H9 (cell line): Measurements from ENCODE around the gene NCLN. TPM values are rescaled to one million over a fixed set of nuclear protein-coding genes. Genes with fewer than 3 reads are reported as not detected.

Experiments used
- DNase-seq: peaks from one replicate; pipeline ENCODE4 v3.0.0-alpha.2; 2017
- H2AFZ ChIP-seq: one replicate; pipeline ENCODE4 v1.6.1; 2013; ENCODE audit warnings: mild to moderate bottlenecking, low read length, control low read depth, moderate library complexity
- H2AK5ac ChIP-seq: 2 replicates; pipeline ENCODE4 v1.6.1; 2013; ENCODE audit warnings: low read length, control low read depth, mixed read lengths; ENCODE audit not compliant: insufficient read length
- H2BK120ac ChIP-seq: one replicate; pipeline ENCODE4 v1.6.1; 2013; ENCODE audit warnings: low read depth, mild to moderate bottlenecking, low read length, control low read depth, inconsistent platforms; ENCODE audit not compliant: poor library complexity, severe bottlenecking
- H2BK12ac ChIP-seq: 2 replicates; pipeline ENCODE4 v1.6.1; 2013; ENCODE audit warnings: low read length, control low read depth, mixed read lengths, low read depth; ENCODE audit not compliant: insufficient read length
- H2BK15ac ChIP-seq: 2 replicates; pipeline ENCODE4 v1.6.1; 2013; ENCODE audit warnings: low read depth, low read length, control low read depth
- H2BK20ac ChIP-seq: one replicate; pipeline ENCODE4 v1.6.1; 2013; ENCODE audit warnings: low read depth, mild to moderate bottlenecking, low read length, control low read depth, inconsistent platforms; ENCODE audit not compliant: poor library complexity, severe bottlenecking
- H2BK5ac ChIP-seq: 2 replicates; pipeline ENCODE4 v1.6.1; 2013; ENCODE audit warnings: low read length, control low read depth, mixed read lengths; ENCODE audit not compliant: insufficient read length
- H3K14ac ChIP-seq: 2 replicates; pipeline ENCODE4 v1.6.1; 2013; ENCODE audit warnings: low read length, control low read depth; ENCODE audit not compliant: insufficient read depth
- H3K18ac ChIP-seq: 2 replicates; pipeline ENCODE4 v1.6.1; 2013; ENCODE audit warnings: low read depth, mild to moderate bottlenecking, mixed read lengths, low read length, control low read depth; ENCODE audit not compliant: insufficient read length
- H3K23ac ChIP-seq: 2 replicates; pipeline ENCODE4 v1.6.1; 2013; ENCODE audit warnings: low read length, control low read depth, mixed read lengths, low read depth; ENCODE audit not compliant: insufficient read length
- H3K23me2 ChIP-seq: 2 replicates; pipeline ENCODE4 v1.6.1; 2013; ENCODE audit warnings: low read depth, mild to moderate bottlenecking, mixed read lengths, low read length, control low read depth; ENCODE audit not compliant: insufficient read length, poor library complexity, severe bottlenecking
- H3K27ac ChIP-seq: 2 replicates; pipeline ENCODE4 v1.5.1; 2013; ENCODE audit warnings: low read length, control low read depth, mixed read lengths, low read depth; ENCODE audit not compliant: insufficient read length
- H3K27me3 ChIP-seq: 2 replicates; pipeline ENCODE4 v1.6.1; 2013; ENCODE audit warnings: low read length, control low read depth, inconsistent platforms; ENCODE audit not compliant: insufficient read depth
- H3K4ac ChIP-seq: 2 replicates; pipeline ENCODE4 v1.6.1; 2013; ENCODE audit warnings: low read depth, mild to moderate bottlenecking, control low read depth, inconsistent platforms, low read length, moderate library complexity
- H3K4me1 ChIP-seq: 2 replicates; pipeline ENCODE4 v1.6.1; 2013; ENCODE audit warnings: low read length, control low read depth, inconsistent platforms; ENCODE audit not compliant: insufficient read depth
- H3K4me2 ChIP-seq: 2 replicates; pipeline ENCODE4 v1.6.1; 2013; ENCODE audit warnings: low read length, control low read depth, mixed read lengths; ENCODE audit not compliant: insufficient read length, insufficient read depth
- H3K56ac ChIP-seq: 2 replicates; pipeline ENCODE4 v1.6.1; 2013; ENCODE audit warnings: low read depth, mild to moderate bottlenecking, mixed read lengths, low read length, control low read depth; ENCODE audit not compliant: insufficient read length
- H3K79me1 ChIP-seq: 2 replicates; pipeline ENCODE4 v1.6.1; 2013; ENCODE audit warnings: low read depth, mild to moderate bottlenecking, moderate library complexity, low read length, control low read depth, inconsistent platforms; ENCODE audit not compliant: insufficient read depth, poor library complexity, severe bottlenecking
- H3K79me2 ChIP-seq: 2 replicates; pipeline ENCODE4 v1.6.1; 2013; ENCODE audit warnings: low read length, control low read depth, inconsistent platforms; ENCODE audit not compliant: insufficient read depth
- H3K9ac ChIP-seq: 2 replicates; pipeline ENCODE4 v1.6.1; 2013; ENCODE audit warnings: low read length, control low read depth, mixed read lengths; ENCODE audit not compliant: insufficient read length; ENCODE audit errors: extremely low read depth
- H3K9me3 ChIP-seq: one replicate; pipeline ENCODE4 v1.6.1; 2013; ENCODE audit warnings: low read depth, low read length, inconsistent platforms; ENCODE audit not compliant: control insufficient read depth
- H3T11ph ChIP-seq: one replicate; pipeline ENCODE4 v1.6.1; 2013; ENCODE audit warnings: mild to moderate bottlenecking, low read length, control low read depth, inconsistent platforms
- H4K20me1 ChIP-seq: one replicate; pipeline ENCODE4 v1.6.1; 2013; ENCODE audit not compliant: control insufficient read depth, insufficient read length, insufficient read depth
- H4K5ac ChIP-seq: 2 replicates; pipeline ENCODE4 v1.6.1; 2013; ENCODE audit warnings: low read depth, mild to moderate bottlenecking, mixed read lengths, low read length, control low read depth; ENCODE audit not compliant: insufficient read length
- H4K8ac ChIP-seq: replicated peaks from 2 replicates; pipeline ENCODE4 v1.6.1; 2013; ENCODE audit warnings: low read length, control low read depth, mixed read lengths, low read depth; ENCODE audit not compliant: insufficient read length
- H4K91ac ChIP-seq: 2 replicates; pipeline ENCODE4 v1.6.1; 2013; ENCODE audit warnings: low read depth, mild to moderate bottlenecking, moderate library complexity, mixed read lengths, low read length, control low read depth; ENCODE audit not compliant: insufficient read length
- H3K27ac Mint-ChIP-seq, 3 experiments: 2 replicates in 2 of 3; 3 replicates in 1 of 3; pipeline ENCODE4 v1.8.0; 2020 to 2021; ENCODE audit warnings: mixed read lengths in 3 of 3, mild to moderate bottlenecking in 1 of 3, moderate library complexity in 1 of 3
- H3K27me3 Mint-ChIP-seq: 2 replicates; pipeline ENCODE4 v1.8.0; 2021; ENCODE audit warnings: low read depth, mild to moderate bottlenecking, moderate library complexity, mixed read lengths
- H3K36me3 Mint-ChIP-seq, 3 experiments: 2 replicates in 2 of 3; 3 replicates in 1 of 3; pipeline ENCODE4 v1.8.0; 2020 to 2021; ENCODE audit warnings: low read depth in 3 of 3, mixed read lengths in 3 of 3; ENCODE audit not compliant: insufficient read depth in 1 of 3
- H3K4me1 Mint-ChIP-seq, 2 experiments: 2 replicates each; pipeline ENCODE4 v1.8.0; 2020; ENCODE audit warnings: mixed read lengths in 2 of 2
- H3K4me3 Mint-ChIP-seq, 2 experiments: 2 replicates in 1 of 2; 3 replicates in 1 of 2; pipeline ENCODE4 v1.8.0; 2020 to 2021; ENCODE audit warnings: mild to moderate bottlenecking in 2 of 2, mixed read lengths in 2 of 2, moderate library complexity in 1 of 2
- H3K9me3 Mint-ChIP-seq, 2 experiments: 2 replicates in 1 of 2; 3 replicates in 1 of 2; pipeline ENCODE4 v1.8.0; 2020; ENCODE audit warnings: mild to moderate bottlenecking in 2 of 2, mixed read lengths in 2 of 2, moderate library complexity in 1 of 2
- CTCF ChIP-seq: fragments of 200-600 bp; sonication (generic); conservative IDR thresholded peaks from 3 replicates; pipeline ENCODE4 v1.8.0; 2021; ENCODE audit warnings: antibody characterized with exemption, mild to moderate bottlenecking
- WGBS: extraction: QIAGEN DNeasy Blood & Tissue Kit; methylation state at CpG from one replicate; pipeline ENCODE4 v1.1.7; 2013; ENCODE audit warnings: missing lambda C conversion rate, low lambda C conversion rate, mixed read lengths; ENCODE audit not compliant: insufficient read length; ENCODE audit errors: extremely low coverage; 5-methylcytosine and 5-hydroxymethylcytosine counted together
- total RNA-seq: library from RNA; stranded (reverse); gene quantifications from 2 replicates; pipeline ENCODE4 v1.2.1, GENCODE V29; 2021

Gene NCLN
- total RNA-seq, 1 experiment from 2014 or later: 94.8 TPM

DNA sequence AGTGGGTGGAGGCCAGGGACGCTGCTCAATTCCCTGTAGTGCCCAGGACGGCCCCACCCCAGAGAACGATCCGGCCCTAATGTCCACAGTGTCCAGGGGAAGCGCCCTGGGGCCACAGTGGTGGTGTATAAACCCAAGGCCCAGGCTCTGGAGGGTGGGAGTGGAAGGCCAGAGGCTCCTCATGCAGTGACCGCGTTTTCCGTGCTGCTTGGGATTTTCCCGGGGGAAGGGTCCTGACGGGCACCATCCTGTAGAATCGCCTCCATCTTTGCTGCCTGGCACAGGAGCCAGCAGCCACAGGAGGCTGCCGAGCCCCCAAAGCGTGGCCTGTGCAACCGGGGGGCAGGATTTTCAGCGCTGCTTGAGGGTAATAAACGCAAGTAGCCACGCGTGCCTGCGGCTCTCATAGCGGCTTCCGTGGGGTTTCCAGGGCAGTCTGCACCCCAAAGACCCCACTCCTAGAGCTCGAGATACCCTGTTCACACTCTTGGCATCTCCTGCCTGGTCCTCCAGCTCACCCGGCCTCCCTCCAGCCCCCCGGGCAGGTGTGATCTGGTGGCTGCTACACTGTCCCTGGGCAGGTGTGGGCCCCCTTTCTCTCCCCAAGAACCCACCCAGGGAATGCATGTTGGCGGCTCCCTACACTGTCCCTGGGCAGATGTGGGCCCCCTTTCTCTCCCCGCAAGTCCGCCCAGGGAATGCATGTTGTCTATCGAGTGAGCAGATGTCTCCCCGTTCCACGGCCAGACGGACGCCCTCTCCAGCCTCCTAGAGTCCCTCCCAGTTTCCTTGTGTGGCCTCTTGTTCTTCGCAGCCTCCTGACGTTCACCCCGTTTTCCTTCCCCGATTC lies 2.2 kb downstream of the NCLN start:
- no CpG with 5 or more reads among the region's 36 CpGs for WGBS
- Mint-ChIP-seq H3K27ac (peak overlapping the region in 2 of 3 experiments; percentile 42 to 78; a peak in 3 of 7 replicates), H3K4me1 (peaks cover 14 to 26% of the 10 kb centered on the region in 2 experiments), H3K27me3 (peaks cover 1% of the 10 kb centered on the region; the same call in 1 of the 2 replicates), H3K36me3 (peaks cover 7 to 11% (median 10%) of the 10 kb centered on the region in 3 experiments; a peak in 6 of 7 replicates), H3K9me3 (no peaks in the 10 kb centered on the region; a peak in 1 of 5 replicates), H3K4me3 (peak overlapping the region; percentile 90 to 93)
- Histone ChIP-seq H2AFZ (no peak overlapping the region), H3K27ac (no peak overlapping the region), H2BK120ac (no peak overlapping the region), H4K91ac (no peak overlapping the region), H4K8ac (no peak overlapping the region), H3K14ac (no peak overlapping the region), H3K56ac (no peak overlapping the region), H3K23me2 (peaks cover 8% of the 10 kb centered on the region), H3K9ac (no peak overlapping the region), H3K4ac (no peak overlapping the region), H3K9me3 (no peaks in the 10 kb centered on the region), H2BK15ac (no peak overlapping the region), H3T11ph (no peak overlapping the region), H2AK5ac (no peak overlapping the region), H3K4me2 (no peak overlapping the region), H3K79me2 (peaks cover 23% of the 10 kb centered on the region; the same call in 1 of the 2 replicates), H3K79me1 (peaks cover 22% of the 10 kb centered on the region), H2BK5ac (no peak overlapping the region), H2BK12ac (no peak overlapping the region), H3K23ac (no peak overlapping the region), H4K5ac (no peak overlapping the region), H2BK20ac (no peak overlapping the region), H4K20me1 (no peaks in the 10 kb centered on the region), H3K18ac (no peak overlapping the region), H3K27me3 (no peaks in the 10 kb centered on the region), H3K4me1 (no peaks in the 10 kb centered on the region)
- no peak for DNase-seq
- no peak for TF ChIP-seq CTCF
